H1 (cell line): ENCODE results near the gene QRICH2. TPM values are rescaled to one million over a fixed set of nuclear protein-coding genes. Genes with fewer than 3 reads are reported as not detected.

Source experiments
- CTCF ChIA-PET: fragments of 300-600 bp; sonication (Branson Sonifier 250); formaldehyde crosslinking; loops from one replicate; lab custom pipeline; 2021; ENCODE audit not compliant: partially characterized antibody; lab: Charles Lee
- POLR2A ChIA-PET: fragments of 300-600 bp; sonication (Branson Sonifier 250); formaldehyde crosslinking; loops from one replicate; lab custom pipeline; 2021; ENCODE audit warnings: inconsistent platforms; ENCODE audit not compliant: partially characterized antibody; lab: Charles Lee
- DNase-seq, 2 experiments: peaks; one replicate each; pipeline versions ENCODE4 v3.0.0 to v3.0.0-alpha.2; 2010 to 2022; ENCODE audit warnings: low spot score in 2 of 2, low read depth in 1 of 2, mixed read lengths in 1 of 2
- FAIRE-seq: peaks from 2 replicates; lab custom pipeline; 2011; peaks lifted over from hg19 to GRCh38; lab: Jason Lieb, UNC
- H2AFZ ChIP-seq: 2 replicates; pipeline ENCODE4 v1.8.1; 2012; ENCODE audit warnings: low read length, inconsistent platforms
- H2AK5ac ChIP-seq: 2 replicates; pipeline ENCODE4 v1.6.1; 2013; ENCODE audit warnings: low read depth, low read length
- H2BK120ac ChIP-seq: replicated peaks from 2 replicates; pipeline ENCODE3; 2013; ENCODE audit warnings: low read depth, low read length, inconsistent platforms
- H2BK12ac ChIP-seq: 2 replicates; pipeline ENCODE4 v1.6.1; 2013; ENCODE audit warnings: low read depth, low read length
- H2BK15ac ChIP-seq: 2 replicates; pipeline ENCODE4 v1.6.1; 2013; ENCODE audit warnings: low read length
- H2BK20ac ChIP-seq: 2 replicates; pipeline ENCODE4 v1.6.1; 2013; ENCODE audit warnings: low read length
- H2BK5ac ChIP-seq: 2 replicates; pipeline ENCODE4 v1.6.1; 2013; ENCODE audit warnings: low read depth, low read length
- H3K14ac ChIP-seq: 2 replicates; pipeline ENCODE4 v1.6.1; 2013; ENCODE audit warnings: inconsistent platforms; ENCODE audit not compliant: insufficient read length
- H3K18ac ChIP-seq: 2 replicates; pipeline ENCODE4 v1.6.1; 2013; ENCODE audit warnings: low read length; ENCODE audit errors: extremely low read depth
- H3K23ac ChIP-seq: 2 replicates; pipeline ENCODE4 v1.6.1; 2013; ENCODE audit warnings: inconsistent platforms; ENCODE audit not compliant: insufficient read length
- H3K23me2 ChIP-seq: 2 replicates; pipeline ENCODE4 v1.6.1; 2013; ENCODE audit warnings: low read depth, low read length
- H3K27ac ChIP-seq: 2 replicates; pipeline ENCODE4 v1.6.1; 2011; ENCODE audit warnings: low read depth, low read length, inconsistent platforms
- H3K27me3 ChIP-seq, 4 experiments: replicated peaks in 1 of 4; 1 replicate in 1 of 4; 2 replicates in 3 of 4; pipeline versions ENCODE4 v1.6.1 to v1.8.1; 2011 to 2013; ENCODE audit warnings: low read length in 3 of 4, mild to moderate bottlenecking in 3 of 4, inconsistent platforms in 2 of 4, mixed read lengths in 2 of 4, moderate library complexity in 1 of 4; ENCODE audit not compliant: control insufficient read depth in 3 of 4, insufficient read depth in 3 of 4; ENCODE audit errors: extremely low read depth in 1 of 4
- H3K36me3 ChIP-seq, 4 experiments: 2 replicates each; pipeline versions ENCODE4 v1.6.1 to v1.8.1; 2011 to 2013; ENCODE audit warnings: mild to moderate bottlenecking in 4 of 4, low read length in 3 of 4, moderate library complexity in 2 of 4, control low read depth in 1 of 4, inconsistent platforms in 1 of 4; ENCODE audit not compliant: insufficient read depth in 4 of 4, control insufficient read depth in 2 of 4
- H3K4ac ChIP-seq: replicated peaks from 2 replicates; pipeline ENCODE3; 2013; ENCODE audit warnings: low read length, low read depth, mixed read lengths, inconsistent platforms; ENCODE audit not compliant: insufficient read length
- H3K4me1 ChIP-seq, 4 experiments: replicated peaks in 1 of 4; 1 replicate in 1 of 4; 2 replicates in 3 of 4; pipeline versions ENCODE4 v1.6.1 to v1.8.1; 2011 to 2013; ENCODE audit warnings: low read length in 3 of 4, inconsistent platforms in 2 of 4, mixed read lengths in 1 of 4; ENCODE audit not compliant: insufficient read depth in 4 of 4, control insufficient read depth in 3 of 4
- H3K4me2 ChIP-seq, 2 experiments: 2 replicates each; pipeline versions ENCODE4 v1.6.1 to v1.8.1; 2011 to 2013; ENCODE audit warnings: low read depth in 2 of 2, low read length in 2 of 2, control low read depth in 1 of 2, inconsistent platforms in 1 of 2, mild to moderate bottlenecking in 1 of 2; ENCODE audit not compliant: insufficient read depth in 1 of 2
- H3K4me3 ChIP-seq, 4 experiments: fragments of 200-600, 300-600 bp in 1 of 4; sonication (generic), shearing (Covaris generic), sonication (Bioruptor Twin) in 1 of 4; 2 replicates each; pipeline versions ENCODE4 v1.5.1 to v1.8.1; 2011 to 2016; ENCODE audit warnings: low read length in 4 of 4, low read depth in 3 of 4, control low read depth in 2 of 4, inconsistent platforms in 2 of 4, mild to moderate bottlenecking in 2 of 4, mixed read lengths in 1 of 4, moderate library complexity in 1 of 4; ENCODE audit not compliant: insufficient read depth in 2 of 4; ENCODE audit errors: extremely low read depth in 1 of 4
- H3K56ac ChIP-seq: replicated peaks from 2 replicates; pipeline ENCODE3; 2013; ENCODE audit warnings: low read depth, mild to moderate bottlenecking, mixed read lengths, low read length, inconsistent platforms; ENCODE audit not compliant: insufficient read length
- H3K79me1 ChIP-seq: 2 replicates; pipeline ENCODE4 v1.6.1; 2013; ENCODE audit warnings: low read depth, low read length, control low read depth
- H3K79me2 ChIP-seq, 2 experiments: 2 replicates each; pipeline versions ENCODE4 v1.6.1 to v1.8.1; 2012 to 2013; ENCODE audit warnings: low read length in 2 of 2, mild to moderate bottlenecking in 2 of 2, inconsistent platforms in 1 of 2; ENCODE audit not compliant: insufficient read depth in 2 of 2, control insufficient read depth in 1 of 2
- H3K9ac ChIP-seq, 4 experiments: replicated peaks in 1 of 4; 1 replicate in 1 of 4; 2 replicates in 3 of 4; pipeline versions ENCODE4 v1.6.1 to v1.8.1; 2011 to 2013; ENCODE audit warnings: low read depth in 3 of 4, low read length in 3 of 4, control low read depth in 2 of 4, mild to moderate bottlenecking in 2 of 4, moderate library complexity in 2 of 4, inconsistent platforms in 1 of 4; ENCODE audit errors: extremely low read depth in 1 of 4
- H3K9me3 ChIP-seq, 2 experiments: 2 replicates each; pipeline versions ENCODE4 v1.6.1 to v1.8.1; 2012 to 2013; ENCODE audit warnings: mild to moderate bottlenecking in 2 of 2, moderate library complexity in 2 of 2, control low read depth in 1 of 2, inconsistent platforms in 1 of 2, low read depth in 1 of 2, low read length in 1 of 2, mixed read lengths in 1 of 2; ENCODE audit not compliant: insufficient read depth in 2 of 2
- H4K20me1 ChIP-seq, 2 experiments: replicated peaks in 1 of 2; 2 replicates each; pipeline versions ENCODE3 to v1.8.1; 2011 to 2013; ENCODE audit warnings: inconsistent platforms in 2 of 2, low read length in 2 of 2, mild to moderate bottlenecking in 1 of 2; ENCODE audit not compliant: insufficient read depth in 2 of 2, control insufficient read depth in 1 of 2
- H4K5ac ChIP-seq: 2 replicates; pipeline ENCODE4 v1.6.1; 2013; ENCODE audit warnings: low read length, low read depth, mixed read lengths, inconsistent platforms; ENCODE audit not compliant: insufficient read length
- H4K8ac ChIP-seq: 2 replicates; pipeline ENCODE4 v1.8.0; 2013; ENCODE audit warnings: mild to moderate bottlenecking, moderate library complexity, low read length, inconsistent platforms; ENCODE audit not compliant: insufficient read depth; ENCODE audit errors: extremely low read depth
- H4K91ac ChIP-seq: replicated peaks from 2 replicates; pipeline ENCODE3; 2013; ENCODE audit warnings: low read length, mixed read lengths, inconsistent platforms; ENCODE audit not compliant: insufficient read length
- CEBPB ChIP-seq: IDR thresholded peaks from 2 replicates; pipeline ENCODE4 v1.6.1; 2012; ENCODE audit warnings: low read depth, low read length
- TAF1 ChIP-seq: IDR thresholded peaks from 2 replicates; pipeline ENCODE4 v1.6.1; 2011; ENCODE audit warnings: mild to moderate bottlenecking, low read depth, low read length
- WGBS, 2 experiments: shearing (Covaris generic) in 1 of 2; methylation state at CpG; one replicate each; pipeline versions ENCODE4 v1.1.6 to v1.1.7; 2013 to 2015; ENCODE audit warnings: low lambda C conversion rate in 2 of 2, mixed read lengths in 2 of 2, inconsistent platforms in 1 of 2, low coverage in 1 of 2, missing lambda C conversion rate in 1 of 2; ENCODE audit not compliant: insufficient replicate concordance in 2 of 2, insufficient coverage in 1 of 2, insufficient read length in 1 of 2; ENCODE audit errors: extremely low coverage in 1 of 2, missing lambda C conversion rate in 1 of 2; 5-methylcytosine and 5-hydroxymethylcytosine counted together
- polyA plus RNA-seq, 7 experiments: library from polyadenylated mRNA; depleted of rRNA in 3 of 7; stranded (reverse) in 5 of 7; unstranded in 2 of 7; fragments of >200 nt in 5 of 7; fragments of 200-250 nt in 2 of 7; gene quantifications; 1 replicate in 5 of 7; 2 replicates in 1 of 7; 4 replicates in 1 of 7; pipeline versions ENCODE4 v1.2.1 to v1.2.3, GENCODE V29; 2011 to 2013; ENCODE audit warnings: missing spikeins in 2 of 7, mixed read lengths in 2 of 7
- total RNA-seq: library from RNA; stranded (reverse); fragmentation: NEBNext Ultra II Directional; extraction: Animal tissue kit (Norgen Biotek cat#: 25700); gene quantifications from 2 replicates; pipeline ENCODE4 v1.2.1, GENCODE V29; 2021

The QRICH2 gene
- total and polyA plus RNA-seq, 2 of the 8 experiments (the other 6 are each of a cell fraction or from before 2014, with no cell fraction given), result 2.8 to 3.8 TPM

DNA sequence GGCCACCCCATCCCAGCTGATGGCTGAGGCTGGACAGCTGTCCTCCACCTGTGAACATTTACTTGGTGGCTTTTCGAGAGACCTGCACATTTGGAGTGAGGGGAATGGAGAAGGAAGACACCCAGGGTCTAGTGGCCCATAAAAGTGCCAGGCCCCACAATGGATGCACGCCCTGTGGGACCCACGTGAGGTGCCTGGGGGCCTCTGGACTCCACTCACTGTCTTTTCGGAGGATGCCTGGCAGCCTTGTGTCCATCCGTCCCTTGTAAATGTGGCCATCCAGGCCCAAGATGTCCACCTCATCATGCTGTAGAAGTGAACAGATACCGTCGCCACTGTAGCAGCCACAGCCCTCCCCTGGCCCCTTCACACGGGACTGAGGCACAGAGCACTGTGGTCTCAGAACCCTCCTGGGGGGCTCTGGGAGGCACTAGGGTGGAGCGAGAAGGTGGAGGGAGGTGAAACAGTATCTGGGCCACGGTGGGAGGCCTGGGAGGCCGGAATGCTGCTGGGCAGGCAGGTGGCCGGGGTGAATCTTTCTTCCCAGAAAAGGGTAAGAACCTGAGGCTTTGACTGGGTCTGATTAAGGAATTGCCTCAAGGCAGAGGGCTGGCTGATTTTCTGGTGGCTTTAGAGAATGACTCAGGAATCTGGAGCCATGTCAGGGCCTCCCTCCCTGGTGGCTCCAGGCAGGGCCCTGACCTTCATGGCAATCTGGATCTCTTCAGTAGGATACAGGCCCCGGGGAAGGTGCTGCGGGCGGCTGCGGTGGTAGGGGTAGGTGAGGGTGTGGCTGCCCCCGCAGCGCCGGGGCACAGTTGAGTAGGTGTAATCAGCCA is 31.4 kb downstream of the QRICH2 start:
- no peak for FAIRE-seq

More for the DNA sequence above, 31.4 kb downstream of the QRICH2 start:
- Histone ChIP-seq H3K4me1 (peaks cover 0 to 11% (median 7%) of the 10 kb centered on the region in 4 experiments; a peak in 6 of 7 replicates), H2AK5ac (no peak overlapping the region), H2BK15ac (no peak overlapping the region), H3K23me2 (peaks cover 3% of the 10 kb centered on the region; the same call in 1 of the 2 replicates), H2BK12ac (no peak overlapping the region), H4K5ac (no peak overlapping the region), H3K14ac (no peak overlapping the region), H2AFZ (no peak overlapping the region), H3K4me3 (no peak overlapping the region), H3K56ac (no peak overlapping the region), H3K79me1 (no peaks in the 10 kb centered on the region), H4K91ac (no peak overlapping the region), H3K79me2 (no peaks in the 10 kb centered on the region), H3K9ac (no peak overlapping the region), H4K20me1 (peaks cover 0 to 3% of the 10 kb centered on the region in 2 experiments), H4K8ac (no peak overlapping the region), H3K27ac (no peak overlapping the region), H3K4ac (no peak overlapping the region), H3K4me2 (no peak overlapping the region), H2BK5ac (no peak overlapping the region; the same call in 1 of the 2 replicates), H2BK20ac (no peak overlapping the region), H3K9me3 (no peaks in the 10 kb centered on the region), H3K18ac (no peak overlapping the region), H3K27me3 (no peaks in the 10 kb centered on the region), H3K36me3 (no peaks in the 10 kb centered on the region; a peak in 1 of 8 replicates), H3K23ac (no peak overlapping the region), H2BK120ac (no peak overlapping the region)
- no peak for TF ChIP-seq CEBPB
- TF ChIP-seq TAF1, result no peak
- 90% methylated on average over 19 of the region's 19 CpGs; no CpG with 5 or more reads in 1 of the 2 experiments for WGBS, 2 experiments
- ChIA-PET CTCF (interaction anchor here (0.8 to 3.4 kb wide), 9 partner anchors 15 to 262 kb away, joined by 3 to 32 read pairs (median 4); partner anchors contain the start of gene EXOC7), POLR2A (interaction anchor here (2.0 kb wide), 1 partner anchor 12 kb away, joined by 5 read pairs; the partner anchor contains the start of gene UBALD2)
- no peak for DNase-seq
